ENCODE data around the gene TP53TG5.

Gene TP53TG5

DNA sequence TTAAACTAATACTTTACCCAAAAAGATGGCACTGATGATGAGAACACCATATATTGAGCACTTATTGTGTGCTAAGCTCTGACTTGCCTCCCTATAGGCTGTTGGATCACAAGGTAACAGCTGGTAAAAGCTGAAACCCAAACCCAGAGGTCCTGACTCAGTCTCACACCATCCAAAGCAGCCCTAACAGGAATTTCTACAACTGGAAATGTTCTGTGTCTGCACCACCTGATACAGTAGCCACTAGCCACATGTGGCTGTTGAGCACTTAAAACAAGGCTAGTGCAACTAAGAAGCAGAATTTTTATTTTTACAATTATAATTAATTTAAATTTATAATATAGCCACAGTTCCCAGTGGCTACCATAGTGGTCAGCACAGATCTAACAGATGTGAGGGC lies 54.4 kb downstream of the TP53TG5 start:
- peaks cover 1% of the 10 kb centered on the region; the same call in 1 of the 2 replicates for H3K36me3 ChIP-seq (ENCODE audit: insufficient read depth, low read length)
- no peak overlapping the region for H3K4me3 ChIP-seq
- TF ChIP-seq FOXP2 (optimal IDR thresholded peaks at IDR 0.05; ENCODE audit: control extremely low read depth, extremely low read length, insufficient read depth) (no peak), EZH2 (IDR thresholded peaks at IDR 0.05) (no peak), POLR2AphosphoS5 (IDR thresholded peaks at IDR 0.05; ENCODE audit: borderline replicate concordance, low read depth, low read length) (no peak)
- no peak overlapping the region for H3K27ac ChIP-seq
- DNase-seq (ENCODE audit: low read depth, low spot score) = no peak
- no peaks in the 10 kb centered on the region for H3K9me3 ChIP-seq (ENCODE audit: low read depth, low read length)
- H3K9ac ChIP-seq (ENCODE audit: insufficient read length) = no peak overlapping the region

DNA sequence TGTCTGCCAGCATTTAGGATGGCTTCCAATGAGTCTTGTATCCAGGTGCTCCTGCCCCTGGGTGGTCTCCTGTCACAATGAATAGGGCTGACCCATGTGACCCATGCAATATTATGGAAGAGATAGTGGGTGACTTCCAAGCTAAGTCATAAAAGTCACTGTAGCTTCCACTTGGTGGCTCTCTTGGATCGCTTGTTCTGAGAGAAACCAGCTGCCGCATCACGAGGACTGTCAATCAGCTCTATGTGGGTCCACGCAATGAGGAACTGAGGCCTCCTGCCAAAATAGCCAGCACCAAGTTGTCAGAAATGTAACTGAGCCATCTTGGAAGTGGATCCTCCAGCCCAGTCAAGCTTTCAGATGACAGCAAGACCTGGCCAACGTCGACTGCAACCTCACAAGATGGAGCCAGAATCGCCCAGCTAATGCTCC lies 55.2 kb downstream of the TP53TG5 start:
- no peak overlapping the region for H3K27ac ChIP-seq
- DNase-seq (ENCODE audit: low read depth, low spot score) = no peak
- H3K9ac ChIP-seq (ENCODE audit: insufficient read length) = no peak overlapping the region
- no peak overlapping the region for H3K4me3 ChIP-seq
- H3K9me3 ChIP-seq (ENCODE audit: low read depth, low read length) = no peaks in the 10 kb centered on the region
- H3K36me3 ChIP-seq (ENCODE audit: insufficient read depth, low read length) = no peaks in the 10 kb centered on the region; the same call in 1 of the 2 replicates
- TF ChIP-seq EZH2 (IDR thresholded peaks at IDR 0.05) = no peak
- no peak for TF ChIP-seq POLR2AphosphoS5 (IDR thresholded peaks at IDR 0.05; ENCODE audit: borderline replicate concordance, low read depth, low read length)
- no peak for TF ChIP-seq FOXP2 (optimal IDR thresholded peaks at IDR 0.05; ENCODE audit: control extremely low read depth, extremely low read length, insufficient read depth)
